MM.1S (cell line): ENCODE results near the gene STIM1.

Experiments used
- DNase-seq: peaks from one replicate; pipeline ENCODE4 v3.0.0-alpha.2; 2015
- H2AFZ ChIP-seq: fragments of 300-600 bp; sonication (generic); 2 replicates; pipeline ENCODE4 v1.6.0; 2016; ENCODE audit warnings: antibody characterized with exemption, low read length
- H3F3A ChIP-seq: fragments of 300-600 bp; sonication (generic); 2 replicates; pipeline ENCODE4 v1.6.1; 2016; ENCODE audit warnings: mild to moderate bottlenecking, antibody characterized with exemption, low read length, moderate library complexity, mixed read lengths; ENCODE audit not compliant: insufficient read depth
- H3K27ac ChIP-seq: fragments of 300-600 bp; sonication (generic); 2 replicates; pipeline ENCODE4 v1.5.1; 2016; ENCODE audit warnings: mild to moderate bottlenecking, low read length
- H3K27me3 ChIP-seq: fragments of 300-600 bp; sonication (generic); replicated peaks from 2 replicates; pipeline ENCODE4 v1.6.0; 2016; ENCODE audit warnings: low read length; ENCODE audit not compliant: insufficient read depth
- H3K36me3 ChIP-seq: fragments of 300-600 bp; sonication (generic); replicated peaks from 2 replicates; pipeline ENCODE4 v1.6.1; 2016; ENCODE audit warnings: mild to moderate bottlenecking, low read length, mixed read lengths; ENCODE audit not compliant: insufficient read depth
- H3K4me1 ChIP-seq: fragments of 300-600 bp; sonication (generic); 2 replicates; pipeline ENCODE4 v1.6.1; 2016; ENCODE audit warnings: low read length, mixed read lengths
- H3K4me2 ChIP-seq: fragments of 300-600 bp; sonication (generic); 2 replicates; pipeline ENCODE4 v1.6.0; 2016; ENCODE audit warnings: low read depth, low read length
- H3K4me3 ChIP-seq: fragments of 300-600 bp; sonication (generic); 2 replicates; pipeline ENCODE4 v1.5.1; 2016; ENCODE audit warnings: low read length, mixed read lengths
- H3K79me2 ChIP-seq: fragments of 300-600 bp; sonication (generic); 2 replicates; pipeline ENCODE4 v1.6.1; 2016; ENCODE audit warnings: mixed run types, low read length, mixed read lengths
- H3K9ac ChIP-seq: fragments of 300-600 bp; sonication (generic); 2 replicates; pipeline ENCODE4 v1.6.1; 2016; ENCODE audit warnings: low read length, mixed read lengths
- H3K9me2 ChIP-seq: fragments of 300-600 bp; sonication (generic); replicated peaks from 2 replicates; pipeline ENCODE4 v1.6.1; 2016; ENCODE audit warnings: mild to moderate bottlenecking, low read length, mixed read lengths; ENCODE audit not compliant: insufficient read depth
- H3K9me3 ChIP-seq: fragments of 300-600 bp; sonication (generic); replicated peaks from 2 replicates; pipeline ENCODE4 v1.6.1; 2016; ENCODE audit warnings: mild to moderate bottlenecking, low read length, mixed read lengths; ENCODE audit not compliant: insufficient read depth
- H4K20me1 ChIP-seq: fragments of 300-600 bp; sonication (generic); 2 replicates; pipeline ENCODE4 v1.6.1; 2016; ENCODE audit warnings: mild to moderate bottlenecking, low read length, moderate library complexity, mixed read lengths; ENCODE audit not compliant: insufficient read depth
- CTCF ChIP-seq: fragments of 300-600 bp; sonication (generic); IDR thresholded peaks from 2 replicates; pipeline ENCODE4 v1.5.1; 2016; ENCODE audit warnings: antibody characterized with exemption, low read length, mixed read lengths
- EZH2 ChIP-seq: fragments of 300-600 bp; sonication (generic); optimal IDR thresholded peaks from 2 replicates; pipeline ENCODE3; 2017; ENCODE audit warnings: low read depth, mild to moderate bottlenecking, antibody characterized with exemption, low read length, mixed read lengths
- EZH2phosphoT487 ChIP-seq: fragments of 300-600 bp; sonication (generic); IDR thresholded peaks from 2 replicates; pipeline ENCODE4 v1.6.1; 2018; ENCODE audit warnings: antibody characterized with exemption, low read length

Gene STIM1

GRCh38 chr11:3879967-3880542 lies 24.6 kb downstream of the STIM1 start:
- no peaks in the 10 kb centered on the region for H3K9me2 ChIP-seq
- no peak overlapping the region for H3K27ac ChIP-seq
- DNase-seq = no peak
- TF ChIP-seq EZH2 (no peak), EZH2phosphoT487 (no peak), CTCF (no peak)
- no peak overlapping the region for H3K4me3 ChIP-seq
- no peak overlapping the region for H2AFZ ChIP-seq
- peaks cover 15% of the 10 kb centered on the region; the same call in 1 of the 2 replicates for H4K20me1 ChIP-seq
- H3K4me2 ChIP-seq = no peak overlapping the region
- H3K4me1 ChIP-seq = peaks cover 24% of the 10 kb centered on the region
- no peaks in the 10 kb centered on the region for H3K9me3 ChIP-seq
- no peak overlapping the region for H3K9ac ChIP-seq
- no peaks in the 10 kb centered on the region for H3K36me3 ChIP-seq
- H3K79me2 ChIP-seq = peaks cover 97% of the 10 kb centered on the region
- H3F3A ChIP-seq = no peaks in the 10 kb centered on the region
- no peaks in the 10 kb centered on the region for H3K27me3 ChIP-seq

GRCh38 chr11:3880724-3881123 lies 25.3 kb downstream of the STIM1 start:
- TF ChIP-seq EZH2 = no peak
- TF ChIP-seq CTCF = no peak
- no peak for TF ChIP-seq EZH2phosphoT487
- H3K4me3 ChIP-seq = no peak overlapping the region
- no peaks in the 10 kb centered on the region for H3K9me2 ChIP-seq
- H3K4me2 ChIP-seq = no peak overlapping the region
- DNase-seq = no peak
- H3K27ac ChIP-seq = no peak overlapping the region
- H3K4me1 ChIP-seq = peaks cover 24% of the 10 kb centered on the region
- no peak overlapping the region for H3K9ac ChIP-seq
- no peaks in the 10 kb centered on the region for H3K36me3 ChIP-seq
- H3F3A ChIP-seq = no peaks in the 10 kb centered on the region
- H4K20me1 ChIP-seq = peaks cover 15% of the 10 kb centered on the region; the same call in 1 of the 2 replicates
- H3K79me2 ChIP-seq = peaks cover 97% of the 10 kb centered on the region
- H3K27me3 ChIP-seq = no peaks in the 10 kb centered on the region
- H3K9me3 ChIP-seq = no peaks in the 10 kb centered on the region
- no peak overlapping the region for H2AFZ ChIP-seq

GRCh38 chr11:3882655-3883054 lies 27.2 kb downstream of the STIM1 start:
- no peak overlapping the region for H3K27ac ChIP-seq
- H3K79me2 ChIP-seq = peaks cover 94% of the 10 kb centered on the region
- no peak overlapping the region for H3K9ac ChIP-seq
- no peak overlapping the region for H3K4me2 ChIP-seq
- no peaks in the 10 kb centered on the region for H3K9me3 ChIP-seq
- no peaks in the 10 kb centered on the region for H3F3A ChIP-seq
- DNase-seq = no peak
- no peaks in the 10 kb centered on the region for H3K36me3 ChIP-seq
- H3K4me3 ChIP-seq = no peak overlapping the region
- H2AFZ ChIP-seq = no peak overlapping the region
- peaks cover 24% of the 10 kb centered on the region for H3K4me1 ChIP-seq
- H3K27me3 ChIP-seq = no peaks in the 10 kb centered on the region
- TF ChIP-seq EZH2 (no peak), EZH2phosphoT487 (no peak), CTCF (0 out of 2 replicates have a peak, but pooled peaks have one; percentile 13)
- no peaks in the 10 kb centered on the region for H3K9me2 ChIP-seq
- peaks cover 9% of the 10 kb centered on the region; the same call in 1 of the 2 replicates for H4K20me1 ChIP-seq
